Activated CD4-positive, alpha-beta T cell treated with anti-CD3 and anti-CD28 coated beads, Interleukin-2, amount 50 U/mL, for 1 hour (primary cell): Measurements from ENCODE around the gene SLC25A47.
"Not testable (repeated sequence)": the region's sequence is repeated elsewhere in the genome, so short reads cannot be mapped to it uniquely, and the experiment has no call there.

Experiments
- DNase-seq: peaks from one replicate; pipeline ENCODE4 v3.0.0-alpha.2; 2020

The SLC25A47 gene

GRCh38 chr14:100290607-100291304 lies 32.4 kb upstream of the SLC25A47 start:
- DNase-seq = no peak

- no peak for DNase-seq
Observed at GRCh38 chr14:100291305-100292075, 31.6 kb upstream of the SLC25A47 start.

GRCh38 chr14:100292301-100292775 lies 30.8 kb upstream of the SLC25A47 start:
- DNase-seq = no peak

GRCh38 chr14:100292776-100293461 lies 30.2 kb upstream of the SLC25A47 start:
- no peak for DNase-seq

GRCh38 chr14:100293497-100294212 lies 29.5 kb upstream of the SLC25A47 start:
- DNase-seq = no peak

GRCh38 chr14:100294213-100294962 lies 28.8 kb upstream of the SLC25A47 start:
- DNase-seq = no peak

- no peak for DNase-seq
Observed at GRCh38 chr14:100294963-100295330, 28.2 kb upstream of the SLC25A47 start.

- DNase-seq = no peak
Observed at GRCh38 chr14:100295376-100296105, 27.6 kb upstream of the SLC25A47 start.

- DNase-seq = no peak
Observed at GRCh38 chr14:100296106-100296651, 27.0 kb upstream of the SLC25A47 start.

- not testable (repeated sequence) for DNase-seq
Observed at GRCh38 chr14:100296729-100297128, 26.4 kb upstream of the SLC25A47 start.

GRCh38 chr14:100297320-100298300 lies 25.5 kb upstream of the SLC25A47 start:
- DNase-seq = no peak

- no peak for DNase-seq
Observed at GRCh38 chr14:100298551-100299237, 24.4 kb upstream of the SLC25A47 start.

- no peak for DNase-seq
Observed at GRCh38 chr14:100299238-100299560, 23.9 kb upstream of the SLC25A47 start.

GRCh38 chr14:100302616-100303015 lies 20.5 kb upstream of the SLC25A47 start:
- DNase-seq = no peak

GRCh38 chr14:100303179-100303578 lies 20.0 kb upstream of the SLC25A47 start:
- no peak for DNase-seq

GRCh38 chr14:100303925-100304324 lies 19.2 kb upstream of the SLC25A47 start:
- no peak for DNase-seq

- no peak for DNase-seq
Observed at GRCh38 chr14:100304825-100305323, 18.3 kb upstream of the SLC25A47 start.

- no peak for DNase-seq
Observed at GRCh38 chr14:100305324-100306100, 17.6 kb upstream of the SLC25A47 start.
